ENCODE measurements around the gene MAP3K8. TPM values are rescaled to one million over a fixed set of nuclear protein-coding genes. Genes with fewer than 3 reads are reported as not detected.

Gene MAP3K8
- total and polyA plus RNA-seq, 9 of the 15 experiments (the other 6 are each of a cell fraction or from before 2014, with no cell fraction given) = 6.9 to 23.6 (median 13.6) TPM

DNA sequence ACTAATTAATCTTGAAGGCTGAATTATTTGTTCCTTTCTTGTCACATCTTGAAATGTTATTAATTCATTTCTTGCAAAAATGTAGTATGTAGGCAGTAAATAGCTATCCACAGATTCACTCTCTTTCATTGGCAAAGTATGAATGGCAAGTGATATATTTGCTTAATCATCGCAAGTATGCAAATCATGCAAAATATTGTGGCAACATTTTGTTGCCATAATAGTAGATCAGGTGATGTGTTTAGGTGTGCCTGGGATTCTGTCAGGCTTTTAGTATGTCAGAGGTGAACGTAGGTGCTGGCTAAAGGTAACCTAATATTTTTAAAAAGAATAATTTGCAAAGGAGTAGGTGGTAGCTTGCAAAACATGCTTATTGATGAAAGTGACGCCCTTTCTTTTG is 5.9 kb downstream of the MAP3K8 start (continued):
- TF ChIP-seq C11orf30 (IDR thresholded peaks at IDR 0.05; ENCODE audit: low read depth) (peak; percentile 62), ARNT (IDR thresholded peaks at IDR 0.05) (no peak), ZNF140 (CRISPR knock-in tag; IDR thresholded peaks at IDR 0.05) (no peak), NFE2 (IDR thresholded peaks at IDR 0.05; ENCODE audit: low read depth) (peak; percentile 54; the same call in 1 of the 2 replicates), LARP7 (IDR thresholded peaks at IDR 0.05) (no peak), ZNF316 (IDR thresholded peaks at IDR 0.05) (peak; percentile 63), MAFG (tag; conservative IDR thresholded peaks at IDR 0.05) (peak; percentile 61)
- TF ChIP-seq, protein P1, sequence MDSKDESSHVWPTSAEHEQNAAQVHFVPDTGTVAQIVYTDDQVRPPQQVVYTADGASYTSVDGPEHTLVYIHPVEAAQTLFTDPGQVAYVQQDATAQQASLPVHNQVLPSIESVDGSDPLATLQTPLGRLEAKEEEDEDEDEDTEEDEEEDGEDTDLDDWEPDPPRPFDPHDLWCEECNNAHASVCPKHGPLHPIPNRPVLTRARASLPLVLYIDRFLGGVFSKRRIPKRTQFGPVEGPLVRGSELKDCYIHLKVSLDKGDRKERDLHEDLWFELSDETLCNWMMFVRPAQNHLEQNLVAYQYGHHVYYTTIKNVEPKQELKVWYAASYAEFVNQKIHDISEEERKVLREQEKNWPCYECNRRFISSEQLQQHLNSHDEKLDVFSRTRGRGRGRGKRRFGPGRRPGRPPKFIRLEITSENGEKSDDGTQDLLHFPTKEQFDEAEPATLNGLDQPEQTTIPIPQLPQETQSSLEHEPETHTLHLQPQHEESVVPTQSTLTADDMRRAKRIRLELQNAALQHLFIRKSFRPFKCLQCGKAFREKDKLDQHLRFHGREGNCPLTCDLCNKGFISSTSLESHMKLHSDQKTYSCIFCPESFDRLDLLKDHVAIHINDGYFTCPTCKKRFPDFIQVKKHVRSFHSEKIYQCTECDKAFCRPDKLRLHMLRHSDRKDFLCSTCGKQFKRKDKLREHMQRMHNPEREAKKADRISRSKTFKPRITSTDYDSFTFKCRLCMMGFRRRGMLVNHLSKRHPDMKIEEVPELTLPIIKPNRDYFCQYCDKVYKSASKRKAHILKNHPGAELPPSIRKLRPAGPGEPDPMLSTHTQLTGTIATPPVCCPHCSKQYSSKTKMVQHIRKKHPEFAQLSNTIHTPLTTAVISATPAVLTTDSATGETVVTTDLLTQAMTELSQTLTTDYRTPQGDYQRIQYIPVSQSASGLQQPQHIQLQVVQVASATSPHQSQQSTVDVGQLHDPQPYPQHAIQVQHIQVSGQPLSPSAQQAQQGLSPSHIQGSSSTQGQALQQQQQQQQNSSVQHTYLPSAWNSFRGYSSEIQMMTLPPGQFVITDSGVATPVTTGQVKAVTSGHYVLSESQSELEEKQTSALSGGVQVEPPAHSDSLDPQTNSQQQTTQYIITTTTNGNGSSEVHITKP (IDR thresholded peaks at IDR 0.05; ENCODE audit: partially characterized antibody) = no peak

DNA sequence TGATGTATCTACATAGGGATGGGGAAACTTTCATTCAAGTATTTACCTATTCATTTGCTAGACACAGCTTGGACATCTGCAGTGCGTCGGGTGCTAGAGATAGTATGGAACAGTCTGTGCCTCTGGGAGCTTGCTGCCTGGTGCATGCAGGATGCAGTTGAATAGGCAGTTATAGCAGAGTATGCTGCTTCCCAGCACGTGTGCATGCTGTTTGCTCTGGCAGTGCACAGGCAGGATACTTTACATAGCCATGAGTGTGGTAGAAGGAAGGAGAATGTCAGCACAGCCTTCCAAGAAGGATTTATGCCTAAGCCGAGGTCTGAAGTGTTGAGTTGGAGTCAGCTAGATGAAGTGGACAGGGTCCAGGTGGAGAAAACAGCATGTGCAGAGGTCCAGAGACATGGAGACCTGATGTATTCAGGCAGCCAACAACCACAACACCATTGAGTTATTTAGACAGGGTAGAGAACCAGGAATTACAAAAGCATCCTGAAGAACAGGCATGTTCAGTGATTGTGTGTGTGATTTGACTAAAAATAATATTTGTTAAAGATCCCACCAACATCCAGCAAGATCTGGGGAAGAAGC is 8.1 kb downstream of the MAP3K8 start:
- Histone ChIP-seq H3K9me3 (replicated peaks; ENCODE audit: control insufficient read depth, insufficient read depth, low read depth, low read length) (no peaks in the 10 kb centered on the region), H3K36me3 (ENCODE audit: control insufficient read depth, insufficient read depth, low read length) (peaks cover 71% of the 10 kb centered on the region), H3K9ac (ENCODE audit: insufficient read depth in 1 of 2, low read depth in 2 of 2, low read length in 2 of 2) (no peak overlapping the region; a peak in 1 of 4 replicates), H4K20me1 (replicated peaks; ENCODE audit: control insufficient read depth, insufficient read depth, low read length) (no peaks in the 10 kb centered on the region; the same call in 1 of the 2 replicates), H3K4me1 (replicated peaks in 1 of 2; ENCODE audit: control insufficient read depth in 2 of 2, insufficient read depth in 2 of 2, low read length in 2 of 2) (peaks cover 6 to 39% of the 10 kb centered on the region in 2 experiments; a peak in 4 of 5 replicates), H3K27me3 (ENCODE audit: control insufficient read depth in 2 of 2, insufficient read depth in 2 of 2, low read length in 2 of 2) (no peaks in the 10 kb centered on the region), H3K79me2 (ENCODE audit: control insufficient read depth, insufficient read depth, low read length) (peaks cover 74% of the 10 kb centered on the region), H3K4me2 (ENCODE audit: insufficient read depth, low read length) (no peak overlapping the region), H2AFZ (ENCODE audit: low read depth, low read length) (no peak overlapping the region), H3K4me3 (no peak overlapping the region), H3K27ac (ENCODE audit: extremely low read depth, low read depth, low read length) (no peak overlapping the region), H3K9me1 (ENCODE audit: control insufficient read depth, insufficient read depth, low read length) (no peaks in the 10 kb centered on the region)
- POLR2A ChIA-PET = interaction anchor here (0.7 to 1.3 kb wide), 5 partner anchors 8 to 23 kb away, joined by 3 to 5 read pairs (median 5); partner anchors contain the start of gene MAP3K8
- BruUV-seq (replicated peaks) = no TSS peak
- WGBS (ENCODE audit: insufficient coverage, low coverage, missing lambda C conversion rate) = 68% methylated on average over 4 of the region's 4 CpGs
- FAIRE-seq (no peak), ATAC-seq (no peak), DNase-seq (ENCODE audit: extremely low read depth in 1 of 4, low spot score in 3 of 4) (no peak)
- intact Hi-C loops (cut with micrococcal nuclease) (no loop called here), in situ Hi-C loops (cut with MboI) (no loop called here)
- TF ChIP-seq ZNF121 (CRISPR knock-in tag; conservative IDR thresholded peaks at IDR 0.05) = no peak
- peak; percentile 23; the same call in 1 of the 2 replicates for TF ChIP-seq PML (IDR thresholded peaks at IDR 0.05; ENCODE audit: low read length)
- 0 out of 2 replicates have a peak, but pooled peaks have one; percentile 21 for TF ChIP-seq POLR2A (conservative IDR thresholded peaks at IDR 0.05)
- CTCF ChIA-PET (ENCODE audit: low intra/inter-chr PET ratio) = no interaction called here
